ENCODE measurements around the gene ZCCHC14.

GRCh38 chr16:87431926-87432325 is 60.9 kb downstream of the ZCCHC14 start:
- TF ChIP-seq EZH2 (IDR thresholded peaks at IDR 0.05; ENCODE audit: insufficient read depth, poor library complexity, severe bottlenecking) (no peak), EZH2phosphoT487 (IDR thresholded peaks at IDR 0.05; ENCODE audit: insufficient read depth, low read depth) (no peak)
